IMR-90 (cell line): ENCODE results near the gene SLIT3. TPM values are rescaled to one million over a fixed set of nuclear protein-coding genes. Genes with fewer than 3 reads are reported as not detected.

Experiments used
- ATAC-seq: fragments of 200-7000 bp; cut with Tn5 transposase; 2 replicates; pipeline ENCODE4 v1.9.1; 2020; ENCODE audit warnings: low read depth, mild to moderate bottlenecking, moderate library complexity
- BruUV-seq: library from RNA; stranded (reverse); fragments of 400-500 nt; replicated peaks from 2 replicates; lab custom pipeline; 2021; lab: Mats Ljungman, UMichigan
- CTCF ChIA-PET: fragments of 300-600 bp; formaldehyde crosslinking; extraction: SDS; loops from one replicate; lab custom pipeline; 2021; ENCODE audit warnings: antibody characterized with exemption; lab: Yijun Ruan, JAX
- POLR2A ChIA-PET: fragments of 300-600 bp; sonication (Branson Sonifier 250); formaldehyde crosslinking; loops from one replicate; lab custom pipeline; 2022; ENCODE audit warnings: antibody characterized with exemption; ENCODE audit not compliant: unreplicated experiment; lab: Charles Lee
- DNase-seq: peaks from one replicate; pipeline ENCODE4 v3.0.0; 2013
- H2AFZ ChIP-seq: replicated peaks from 2 replicates; pipeline ENCODE3; 2013; ENCODE audit warnings: low read length, mild to moderate bottlenecking; ENCODE audit not compliant: poor library complexity
- H2AK5ac ChIP-seq: 2 replicates; pipeline ENCODE4 v1.6.1; 2013; ENCODE audit warnings: low read depth, low read length, inconsistent platforms
- H2AK9ac ChIP-seq: replicated peaks from 2 replicates; pipeline ENCODE3; 2013; ENCODE audit warnings: mild to moderate bottlenecking, low read depth, low read length, moderate library complexity; ENCODE audit not compliant: poor library complexity
- H2BK120ac ChIP-seq: 2 replicates; pipeline ENCODE4 v1.6.1; 2013; ENCODE audit warnings: low read depth, low read length, inconsistent platforms
- H2BK15ac ChIP-seq: 3 replicates; pipeline ENCODE4 v1.6.1; 2013; ENCODE audit warnings: low read depth, low read length, inconsistent platforms
- H2BK20ac ChIP-seq: 2 replicates; pipeline ENCODE4 v1.6.1; 2013; ENCODE audit warnings: low read depth, mild to moderate bottlenecking, inconsistent platforms, low read length, moderate library complexity
- H2BK5ac ChIP-seq: 2 replicates; pipeline ENCODE4 v1.6.1; 2013; ENCODE audit warnings: mild to moderate bottlenecking, low read depth, low read length, inconsistent platforms; ENCODE audit not compliant: poor library complexity, severe bottlenecking
- H3K14ac ChIP-seq: replicated peaks from 2 replicates; pipeline ENCODE4 v1.6.1; 2013; ENCODE audit warnings: low read depth, low read length, inconsistent platforms
- H3K18ac ChIP-seq: 2 replicates; pipeline ENCODE4 v1.6.1; 2013; ENCODE audit warnings: low read depth, low read length, control low read depth
- H3K23ac ChIP-seq: 2 replicates; pipeline ENCODE4 v1.6.1; 2013; ENCODE audit warnings: low read depth, low read length, inconsistent platforms
- H3K27ac ChIP-seq: 2 replicates; pipeline ENCODE4 v1.5.1; 2013; ENCODE audit warnings: mild to moderate bottlenecking, control low read depth, low read length; ENCODE audit not compliant: insufficient read depth
- H3K27me3 ChIP-seq: 2 replicates; pipeline ENCODE4 v1.6.1; 2013; ENCODE audit warnings: low read length; ENCODE audit not compliant: control insufficient read depth, insufficient read depth
- H3K36me3 ChIP-seq: 2 replicates; pipeline ENCODE4 v1.6.1; 2013; ENCODE audit warnings: low read length, mixed read lengths; ENCODE audit not compliant: control insufficient read depth, insufficient read depth
- H3K4ac ChIP-seq: 2 replicates; pipeline ENCODE4 v1.6.1; 2013; ENCODE audit warnings: low read depth, low read length, inconsistent platforms
- H3K4me1 ChIP-seq: 2 replicates; pipeline ENCODE4 v1.6.1; 2013; ENCODE audit warnings: low read length, mixed read lengths; ENCODE audit not compliant: control insufficient read depth, insufficient read depth
- H3K4me2 ChIP-seq: 2 replicates; pipeline ENCODE4 v1.6.1; 2013; ENCODE audit warnings: low read depth, mild to moderate bottlenecking, control low read depth, low read length, moderate library complexity
- H3K4me3 ChIP-seq: 2 replicates; pipeline ENCODE4 v1.5.1; 2013; ENCODE audit warnings: low read depth, mild to moderate bottlenecking, control low read depth, low read length, moderate library complexity; ENCODE audit not compliant: insufficient read depth
- H3K56ac ChIP-seq: 2 replicates; pipeline ENCODE4 v1.6.1; 2013; ENCODE audit warnings: low read length, inconsistent platforms; ENCODE audit not compliant: insufficient read depth; ENCODE audit errors: extremely low read depth
- H3K79me1 ChIP-seq, 2 experiments: 2 replicates each; pipeline ENCODE4 v1.6.1; 2013; ENCODE audit warnings: low read length in 2 of 2, inconsistent platforms in 1 of 2, low read depth in 1 of 2
- H3K9ac ChIP-seq: 2 replicates; pipeline ENCODE4 v1.6.1; 2013; ENCODE audit warnings: low read depth, low read length, control low read depth
- H3K9me1 ChIP-seq: 2 replicates; pipeline ENCODE4 v1.6.1; 2013; ENCODE audit warnings: low read length, inconsistent platforms; ENCODE audit not compliant: insufficient read depth
- H3K9me3 ChIP-seq: 2 replicates; pipeline ENCODE4 v1.6.1; 2013; ENCODE audit warnings: low read length; ENCODE audit not compliant: control insufficient read depth, insufficient read depth
- H4K20me1 ChIP-seq: 2 replicates; pipeline ENCODE4 v1.6.1; 2013; ENCODE audit warnings: low read length, inconsistent platforms; ENCODE audit not compliant: insufficient read depth
- H4K5ac ChIP-seq: 2 replicates; pipeline ENCODE4 v1.6.1; 2013; ENCODE audit warnings: mild to moderate bottlenecking, low read depth, low read length, control low read depth
- H4K8ac ChIP-seq, 2 experiments: 2 replicates each; pipeline ENCODE4 v1.6.1; 2013; ENCODE audit warnings: low read depth in 2 of 2, low read length in 2 of 2, control low read depth in 1 of 2, inconsistent platforms in 1 of 2
- H4K91ac ChIP-seq: 2 replicates; pipeline ENCODE4 v1.6.1; 2013; ENCODE audit warnings: low read depth, low read length, inconsistent platforms; ENCODE audit not compliant: insufficient read depth
- BHLHE40 ChIP-seq: fragments of 150-350 bp; IDR thresholded peaks from 2 replicates; pipeline ENCODE4 v1.6.1; 2016; ENCODE audit warnings: mild to moderate bottlenecking, low read depth, low read length
- CEBPB ChIP-seq: IDR thresholded peaks from 2 replicates; pipeline ENCODE4 v1.6.1; 2012; ENCODE audit warnings: low read depth, low read length, improper control_type of control experiment
- MAZ ChIP-seq: IDR thresholded peaks from 2 replicates; pipeline ENCODE4 v1.6.1; 2012; ENCODE audit warnings: low read depth, mild to moderate bottlenecking, low read length, improper control_type of control experiment, moderate library complexity, borderline replicate concordance
- MXI1 ChIP-seq: IDR thresholded peaks from 2 replicates; pipeline ENCODE4 v1.6.1; 2012; ENCODE audit warnings: low read depth, mild to moderate bottlenecking, low read length, moderate library complexity, borderline replicate concordance
- NFE2L2 ChIP-seq: fragments of 150-350 bp; IDR thresholded peaks from 2 replicates; pipeline ENCODE4 v1.6.1; 2016; ENCODE audit warnings: low read depth, mild to moderate bottlenecking, low read length
- RAD21 ChIP-seq: IDR thresholded peaks from 2 replicates; pipeline ENCODE4 v1.6.1; 2012; ENCODE audit warnings: low read length, improper control_type of control experiment
- RCOR1 ChIP-seq: IDR thresholded peaks from 2 replicates; pipeline ENCODE4 v1.6.1; 2012; ENCODE audit warnings: mild to moderate bottlenecking, low read length, improper control_type of control experiment; ENCODE audit not compliant: insufficient replicate concordance
- USF2 ChIP-seq: fragments of 150-350 bp; IDR thresholded peaks from 2 replicates; pipeline ENCODE4 v1.6.1; 2017; ENCODE audit warnings: mild to moderate bottlenecking, antibody characterized with exemption, low read length, low read depth
- WGBS, 2 experiments: methylation state at CpG; one replicate each; pipeline versions ENCODE4 v1.1.5 to v1.1.7; 2013; ENCODE audit warnings: missing lambda C conversion rate in 2 of 2; ENCODE audit not compliant: insufficient read length in 1 of 2; ENCODE audit errors: extremely low coverage in 2 of 2; 5-methylcytosine and 5-hydroxymethylcytosine counted together
- dilution Hi-C: fragments of 300-500 bp; cut with HindIII; formaldehyde crosslinking; loops from one replicate; pipeline ENCODE4 v1.14.3; 2018; ENCODE audit warnings: low sequenced_read_pairs; ENCODE audit not compliant: unreplicated experiment
- in situ Hi-C: fragments of 300-500 bp; cut with MboI; formaldehyde crosslinking; loops from 3 replicates; pipeline ENCODE4 v1.14.3; 2019; ENCODE audit warnings: low sequenced_read_pairs, inconsistent platforms, mixed read lengths
- intact Hi-C: fragments of 100-400 bp; cut with micrococcal nuclease; formaldehyde crosslinking; loops from 2 replicates; pipeline ENCODE4 v1.10.0; 2022
- polyA plus RNA-seq, 3 experiments: library from polyadenylated mRNA; depleted of rRNA; stranded (reverse); fragments of >200 nt; gene quantifications; 2 replicates each; pipeline ENCODE4 v1.2.3, GENCODE V29; 2012; ENCODE audit warnings: low replicate concordance in 1 of 3
- total RNA-seq: library from RNA; depleted of rRNA; stranded (reverse); fragments of >200 nt; gene quantifications from 2 replicates; pipeline ENCODE4 v1.2.3, GENCODE V29; 2012

Gene SLIT3
- total and polyA plus RNA-seq, 2 of the 4 experiments (the other 2 are of a cell fraction): 0.18 to 0.50 TPM

- H3K56ac ChIP-seq: no peak overlapping the region
- no peak overlapping the region for H2BK20ac ChIP-seq
- H2BK15ac ChIP-seq: no peak overlapping the region
- DNase-seq (no peak), ATAC-seq (no peak)
- no peak overlapping the region for H3K18ac ChIP-seq
- no peak overlapping the region for H4K8ac ChIP-seq
- CTCF ChIA-PET: no interaction called here
- no peak overlapping the region for H3K27ac ChIP-seq
- H3K9ac ChIP-seq: no peak overlapping the region
- no peak overlapping the region for H4K5ac ChIP-seq
- H3K36me3 ChIP-seq: no peaks in the 10 kb centered on the region
- POLR2A ChIA-PET: no interaction called here
- H3K14ac ChIP-seq: no peak overlapping the region
- no peak overlapping the region for H2AK9ac ChIP-seq
- H2AK5ac ChIP-seq: no peak overlapping the region
- no peaks in the 10 kb centered on the region for H3K9me1 ChIP-seq
- H2BK5ac ChIP-seq: no peak overlapping the region
- H3K4me1 ChIP-seq: no peaks in the 10 kb centered on the region
- in situ Hi-C loops: no loop called here
- H3K79me1 ChIP-seq: no peaks in the 10 kb centered on the region
- no peaks in the 10 kb centered on the region for H3K9me3 ChIP-seq
- no peak overlapping the region for H3K4me3 ChIP-seq
- no peaks in the 10 kb centered on the region for H4K20me1 ChIP-seq
- no peak overlapping the region for H4K91ac ChIP-seq
- H3K4ac ChIP-seq: no peak overlapping the region
- no peak overlapping the region for H2AFZ ChIP-seq
- dilution Hi-C loops: no loop called here
- H3K4me2 ChIP-seq: no peak overlapping the region
- H2BK120ac ChIP-seq: no peak overlapping the region
- TF ChIP-seq RCOR1 (no peak), NFE2L2 (no peak), USF2 (no peak), MXI1 (no peak), BHLHE40 (no peak), MAZ (no peak), CEBPB (no peak), RAD21 (no peak)
- BruUV-seq: no TSS peak
- intact Hi-C loops: no loop called here
- H3K23ac ChIP-seq: no peak overlapping the region
- no peaks in the 10 kb centered on the region for H3K27me3 ChIP-seq
- WGBS, 2 experiments: no CpG with 5 or more reads among the region's 6 CpGs
These were observed 529.3 kb downstream of the SLIT3 start for GRCh38 chr5:168771678-168772077.
